ENCODE measurements around the gene UXS1. TPM values are rescaled to one million over a fixed set of nuclear protein-coding genes. Genes with fewer than 3 reads are reported as not detected.

The UXS1 gene
- total and polyA plus RNA-seq, 11 donors, result 11.0 to 36.9 (median 30.9) TPM

GRCh38 chr2:106129150-106129549, 65.0 kb downstream of the UXS1 start:
- intact Hi-C loops (cut with DNase I), result loop anchor here in 1 of 10 donors (5.0 kb wide), 1 partner anchor 48 kb away; no protein-coding TSS in a partner anchor
- Histone ChIP-seq H3K27me3 (no peaks in the 10 kb centered on the region), H3K27ac (no peak overlapping the region), H3K9me3 (no peaks in the 10 kb centered on the region), H3K4me1 (peaks cover 0 to 4% (median 0%) of the 10 kb centered on the region in 12 donors), H3K4me3 (no peak overlapping the region), H3K36me3 (peaks cover 0 to 38% (median 11%) of the 10 kb centered on the region in 9 donors)
- TF ChIP-seq POLR2A (IDR thresholded peaks at IDR 0.05), result no peak
- TF ChIP-seq CTCF (IDR thresholded peaks at IDR 0.05), result no peak
- no peak for DNase-seq
- ATAC-seq, result no peak
- 94 to 100% (median 96%) methylated on average over 2 of the region's 2 CpGs for WGBS, 4 donors

GRCh38 chr2:106127776-106128268, 66.3 kb downstream of the UXS1 start:
- WGBS, 4 donors, result 95 to 98% (median 97%) methylated on average over 10 of the region's 10 CpGs
- Histone ChIP-seq H3K36me3 (peaks cover 0 to 51% (median 15%) of the 10 kb centered on the region in 9 donors), H3K27me3 (no peaks in the 10 kb centered on the region), H3K4me3 (no peak overlapping the region), H3K9me3 (no peaks in the 10 kb centered on the region), H3K4me1 (peaks cover 0 to 4% (median 0%) of the 10 kb centered on the region in 12 donors), H3K27ac (no peak overlapping the region)
- TF ChIP-seq POLR2A (IDR thresholded peaks at IDR 0.05) (no peak), CTCF (IDR thresholded peaks at IDR 0.05) (no peak)
- no peak for DNase-seq
- intact Hi-C loops (cut with DNase I), result loop anchor here in 1 of 10 donors (5.0 kb wide), 1 partner anchor 49 kb away; no protein-coding TSS in a partner anchor
- ATAC-seq, result no peak

GRCh38 chr2:106127282-106127771, 66.8 kb downstream of the UXS1 start:
- Histone ChIP-seq H3K27ac (no peak overlapping the region), H3K9me3 (no peaks in the 10 kb centered on the region), H3K36me3 (peaks cover 0 to 56% (median 19%) of the 10 kb centered on the region in 9 donors), H3K4me3 (no peak overlapping the region), H3K4me1 (peaks cover 0 to 4% (median 0%) of the 10 kb centered on the region in 12 donors), H3K27me3 (no peaks in the 10 kb centered on the region)
- WGBS, 4 donors, result 94 to 97% (median 94%) methylated on average over 5 of the region's 5 CpGs
- TF ChIP-seq CTCF (IDR thresholded peaks at IDR 0.05) (no peak), POLR2A (IDR thresholded peaks at IDR 0.05) (no peak)
- no peak for ATAC-seq
- DNase-seq, result no peak
- intact Hi-C loops (cut with DNase I), result loop anchor here in 1 of 10 donors (5.0 kb wide), 1 partner anchor 50 kb away; no protein-coding TSS in a partner anchor

- intact Hi-C loops (cut with DNase I), result loop anchor here in 1 of 10 donors (5.0 kb wide), 1 partner anchor 51 kb away; no protein-coding TSS in a partner anchor
- ATAC-seq (no peak), DNase-seq (no peak)
- TF ChIP-seq CTCF (IDR thresholded peaks at IDR 0.05), result no peak
- TF ChIP-seq POLR2A (IDR thresholded peaks at IDR 0.05), result no peak
- no peak overlapping the region for H3K27ac ChIP-seq
- no peak overlapping the region for H3K4me3 ChIP-seq
- peaks cover 0 to 61% (median 22%) of the 10 kb centered on the region in 9 donors for H3K36me3 ChIP-seq
- 89 to 95% (median 93%) methylated on average over 5 of the region's 5 CpGs for WGBS, 4 donors
- H3K4me1 ChIP-seq, result peaks cover 0 to 4% (median 0%) of the 10 kb centered on the region in 12 donors
- no peaks in the 10 kb centered on the region for H3K9me3 ChIP-seq
- H3K27me3 ChIP-seq, result no peaks in the 10 kb centered on the region
Observed at GRCh38 chr2:106126705-106127281, 67.3 kb downstream of the UXS1 start.

Measured in heart left ventricle (tissue), 16 donors.